Astrocyte of the cerebellum (primary cell): ENCODE results near the gene ZIC1.
A peak's percentile ranks its signal among the peaks of the same experiment; 100 is the strongest.

Experiments used
- DNase-seq: peaks from one replicate; pipeline ENCODE4 v3.0.0-alpha.2; 2011; ENCODE audit warnings: low read depth
- H3K4me3 ChIP-seq: 2 replicates; pipeline ENCODE4 v1.5.1; 2011; ENCODE audit warnings: mild to moderate bottlenecking, low read depth, low read length, moderate library complexity
- in situ Hi-C: cut with HindIII; loops from 2 replicates; pipeline ENCODE4 v1.10.0; 2017; ENCODE audit warnings: low sequenced_read_pairs
- TF ChIP-seq, protein P1 (sequence below): IDR thresholded peaks from 2 replicates; pipeline ENCODE4 v1.5.1; 2012; ENCODE audit warnings: low read length, low read depth, moderate library complexity, mild to moderate bottlenecking; ENCODE audit errors: missing control alignments

Gene ZIC1

DNA sequence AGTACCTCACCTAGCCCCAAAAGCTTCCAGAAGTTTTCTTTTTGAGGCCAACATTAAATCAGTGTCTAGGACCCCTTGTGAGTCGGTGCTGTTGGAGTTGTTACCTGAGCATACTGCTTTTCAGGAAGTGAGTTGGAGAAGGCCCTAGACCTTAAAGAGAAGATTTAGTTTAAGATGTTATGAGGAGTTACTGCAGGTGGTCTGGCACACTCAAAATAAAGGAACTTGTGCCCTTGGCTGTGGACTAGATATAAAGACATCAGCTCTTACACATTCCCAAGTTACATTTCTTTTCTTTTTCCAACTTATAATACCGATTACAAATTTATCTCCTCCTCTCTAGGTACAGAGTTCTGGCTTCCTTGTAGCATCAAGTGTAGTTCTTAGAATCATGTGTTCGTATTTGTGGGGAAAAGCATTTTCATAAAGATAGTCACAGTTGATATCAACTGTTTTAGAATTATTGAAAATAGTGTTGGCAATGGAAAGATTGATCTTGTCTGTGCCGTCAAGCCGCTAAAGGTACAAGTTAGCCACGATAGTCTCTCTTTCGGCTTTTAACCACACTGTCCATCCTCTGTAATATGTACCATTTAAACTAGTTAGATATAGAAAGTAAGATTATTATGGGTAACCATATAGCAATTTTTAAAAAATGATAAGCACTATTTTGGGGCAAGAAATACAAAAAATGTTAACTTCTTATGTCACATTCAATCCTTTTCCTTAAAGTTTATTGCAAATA is 8.6 kb downstream of the ZIC1 start:
- in situ Hi-C loops: no loop called here
- no peak overlapping the region for H3K4me3 ChIP-seq
- DNase-seq: no peak
- TF ChIP-seq, protein P1, sequence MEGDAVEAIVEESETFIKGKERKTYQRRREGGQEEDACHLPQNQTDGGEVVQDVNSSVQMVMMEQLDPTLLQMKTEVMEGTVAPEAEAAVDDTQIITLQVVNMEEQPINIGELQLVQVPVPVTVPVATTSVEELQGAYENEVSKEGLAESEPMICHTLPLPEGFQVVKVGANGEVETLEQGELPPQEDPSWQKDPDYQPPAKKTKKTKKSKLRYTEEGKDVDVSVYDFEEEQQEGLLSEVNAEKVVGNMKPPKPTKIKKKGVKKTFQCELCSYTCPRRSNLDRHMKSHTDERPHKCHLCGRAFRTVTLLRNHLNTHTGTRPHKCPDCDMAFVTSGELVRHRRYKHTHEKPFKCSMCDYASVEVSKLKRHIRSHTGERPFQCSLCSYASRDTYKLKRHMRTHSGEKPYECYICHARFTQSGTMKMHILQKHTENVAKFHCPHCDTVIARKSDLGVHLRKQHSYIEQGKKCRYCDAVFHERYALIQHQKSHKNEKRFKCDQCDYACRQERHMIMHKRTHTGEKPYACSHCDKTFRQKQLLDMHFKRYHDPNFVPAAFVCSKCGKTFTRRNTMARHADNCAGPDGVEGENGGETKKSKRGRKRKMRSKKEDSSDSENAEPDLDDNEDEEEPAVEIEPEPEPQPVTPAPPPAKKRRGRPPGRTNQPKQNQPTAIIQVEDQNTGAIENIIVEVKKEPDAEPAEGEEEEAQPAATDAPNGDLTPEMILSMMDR: no peak

DNA sequence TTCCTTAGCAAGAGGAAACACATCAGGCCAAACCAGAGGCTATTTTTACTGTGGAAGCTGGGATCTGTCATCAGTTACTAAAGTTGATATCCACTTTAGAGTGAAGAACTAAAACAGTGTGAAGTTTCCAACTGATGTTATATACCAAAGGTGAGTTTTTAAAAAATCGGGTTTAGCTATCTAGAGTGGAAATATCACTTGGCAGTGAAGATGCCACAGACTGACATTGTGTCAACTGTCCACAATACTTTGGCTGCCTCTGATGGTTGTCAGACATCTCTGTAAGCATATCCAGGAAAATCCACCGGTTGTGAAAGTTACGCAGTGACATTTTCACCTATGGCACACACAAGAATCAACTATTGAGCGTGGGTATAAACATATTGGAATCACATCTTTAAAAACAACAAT is 9.2 kb downstream of the ZIC1 start:
- no peak for DNase-seq
- TF ChIP-seq, protein P1: no peak
- H3K4me3 ChIP-seq: peak overlapping the region; percentile 22
- in situ Hi-C loops: no loop called here

DNA sequence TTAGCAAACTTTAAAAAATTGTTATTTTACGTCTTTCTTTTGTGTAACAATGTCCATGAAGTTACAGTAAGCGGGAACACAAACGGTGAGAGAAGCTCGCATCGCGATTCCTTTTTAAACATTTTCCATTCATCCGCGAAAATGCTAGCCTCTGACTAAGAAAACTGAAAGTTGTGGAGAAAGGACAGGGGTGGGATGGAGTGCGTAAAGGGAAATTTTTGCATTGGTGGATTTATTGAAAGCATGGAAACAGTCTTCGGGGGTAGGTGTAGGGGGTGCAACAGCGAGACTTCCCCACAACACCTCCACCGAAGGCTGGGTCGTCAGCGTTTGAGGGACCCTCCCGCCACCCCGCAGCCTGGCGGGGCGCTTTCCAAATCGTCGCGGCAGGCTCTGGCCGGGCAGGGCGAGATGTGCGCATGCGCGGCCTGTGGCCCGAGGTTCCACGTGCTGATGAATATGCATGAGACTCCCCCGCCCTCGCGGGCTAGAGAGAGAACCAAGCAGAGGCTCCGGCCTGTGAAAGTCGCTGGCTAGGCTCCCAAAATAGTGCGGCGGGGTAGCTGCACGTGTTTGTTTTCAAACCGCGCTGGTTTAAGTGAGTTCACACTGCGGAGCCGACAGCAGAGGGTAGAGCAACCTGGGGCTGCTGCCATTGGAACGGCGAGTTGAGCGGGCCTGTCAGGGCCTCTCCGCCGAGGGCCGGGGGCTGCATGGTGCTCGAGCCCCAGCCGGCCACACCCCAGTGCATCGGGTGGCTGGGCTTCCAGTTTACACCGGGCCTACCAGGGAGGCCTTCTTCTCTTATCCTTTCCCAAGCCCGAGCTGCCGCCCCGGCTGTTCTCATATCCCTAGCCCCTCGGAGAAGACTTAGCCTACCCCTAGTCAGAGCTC is 9.9 kb downstream of the ZIC1 start:
- H3K4me3 ChIP-seq: peak overlapping the region; percentile 22
- TF ChIP-seq, protein P1: no peak
- in situ Hi-C loops: no loop called here
- peak; percentile 99 for DNase-seq

DNA sequence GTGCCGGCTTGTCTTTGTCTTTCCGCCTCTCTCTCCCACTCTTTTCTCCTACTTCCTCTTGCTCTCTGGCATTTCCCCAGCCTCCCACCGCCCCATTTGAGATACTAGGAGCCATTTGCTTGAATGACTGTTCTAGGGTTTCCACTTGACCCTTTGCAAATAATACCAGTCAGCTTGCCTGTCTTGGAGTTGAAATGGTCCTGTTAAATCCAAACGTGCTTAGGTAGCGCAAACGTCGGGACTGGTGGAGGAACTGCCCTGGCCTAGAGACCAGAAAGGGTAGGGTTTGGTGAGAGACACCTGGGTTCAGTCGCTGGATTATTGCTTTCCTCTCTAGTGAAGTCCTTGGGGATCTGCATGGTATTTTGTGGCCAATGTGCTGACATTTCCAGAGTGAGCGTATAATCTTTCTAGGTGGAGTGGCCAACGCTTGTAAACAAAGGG is 10.6 kb downstream of the ZIC1 start:
- no peak overlapping the region for H3K4me3 ChIP-seq
- in situ Hi-C loops: loop anchor here (10.0 kb wide), 1 partner anchor 665 kb away; no protein-coding TSS in a partner anchor
- no peak for DNase-seq
- TF ChIP-seq, protein P1: no peak

DNA sequence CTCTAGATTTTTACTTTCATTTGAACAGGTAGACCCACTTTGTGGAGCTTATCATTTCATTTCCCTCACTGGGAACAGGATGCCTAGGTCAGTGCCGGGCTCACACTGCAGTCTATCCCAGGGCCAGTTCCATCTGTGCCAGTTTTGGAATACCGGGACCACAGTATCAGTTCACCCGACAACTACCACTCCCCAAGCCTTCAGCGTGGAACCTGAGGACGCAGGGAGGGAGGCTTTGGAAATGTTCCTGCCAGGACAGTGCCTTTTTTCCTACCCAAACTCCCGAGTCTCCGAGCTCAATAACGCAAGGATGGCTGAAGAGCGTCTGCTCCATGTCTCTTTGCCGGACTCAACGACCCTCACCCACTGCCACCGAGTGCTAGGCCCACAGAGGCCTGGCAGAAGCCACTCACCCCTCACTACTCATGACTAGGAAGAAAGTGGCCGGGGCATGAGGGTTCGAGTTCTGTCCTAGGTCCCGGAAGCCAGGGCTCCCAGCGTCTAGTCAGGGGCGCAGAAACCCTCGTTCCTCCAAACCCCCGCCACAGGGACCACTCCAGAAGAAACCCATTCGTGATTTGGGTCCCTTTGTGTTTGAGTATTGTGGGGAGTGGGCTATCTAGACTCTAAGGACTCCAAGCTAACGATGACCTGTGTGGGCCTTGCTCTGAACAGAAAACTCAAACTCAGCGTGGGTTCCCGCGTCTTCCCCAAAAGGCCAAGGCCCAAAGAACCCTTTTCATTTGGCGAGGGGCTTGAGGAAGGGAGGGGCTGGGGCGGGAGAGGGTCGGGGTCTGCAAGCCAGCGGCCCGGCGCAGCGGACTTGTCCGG is 11.4 kb downstream of the ZIC1 start:
- TF ChIP-seq, protein P1: no peak
- H3K4me3 ChIP-seq: peak overlapping the region; percentile 46
- in situ Hi-C loops: loop anchor here (10.0 kb wide), 1 partner anchor 664 kb away; no protein-coding TSS in a partner anchor
- no peak for DNase-seq
